ENCODE measurements around the gene LRMDA. TPM values are rescaled to one million over a fixed set of nuclear protein-coding genes. Genes with fewer than 3 reads are reported as not detected.

Gene LRMDA
- total RNA-seq, 1 experiment from 2014 or later, result not detected

DNA sequence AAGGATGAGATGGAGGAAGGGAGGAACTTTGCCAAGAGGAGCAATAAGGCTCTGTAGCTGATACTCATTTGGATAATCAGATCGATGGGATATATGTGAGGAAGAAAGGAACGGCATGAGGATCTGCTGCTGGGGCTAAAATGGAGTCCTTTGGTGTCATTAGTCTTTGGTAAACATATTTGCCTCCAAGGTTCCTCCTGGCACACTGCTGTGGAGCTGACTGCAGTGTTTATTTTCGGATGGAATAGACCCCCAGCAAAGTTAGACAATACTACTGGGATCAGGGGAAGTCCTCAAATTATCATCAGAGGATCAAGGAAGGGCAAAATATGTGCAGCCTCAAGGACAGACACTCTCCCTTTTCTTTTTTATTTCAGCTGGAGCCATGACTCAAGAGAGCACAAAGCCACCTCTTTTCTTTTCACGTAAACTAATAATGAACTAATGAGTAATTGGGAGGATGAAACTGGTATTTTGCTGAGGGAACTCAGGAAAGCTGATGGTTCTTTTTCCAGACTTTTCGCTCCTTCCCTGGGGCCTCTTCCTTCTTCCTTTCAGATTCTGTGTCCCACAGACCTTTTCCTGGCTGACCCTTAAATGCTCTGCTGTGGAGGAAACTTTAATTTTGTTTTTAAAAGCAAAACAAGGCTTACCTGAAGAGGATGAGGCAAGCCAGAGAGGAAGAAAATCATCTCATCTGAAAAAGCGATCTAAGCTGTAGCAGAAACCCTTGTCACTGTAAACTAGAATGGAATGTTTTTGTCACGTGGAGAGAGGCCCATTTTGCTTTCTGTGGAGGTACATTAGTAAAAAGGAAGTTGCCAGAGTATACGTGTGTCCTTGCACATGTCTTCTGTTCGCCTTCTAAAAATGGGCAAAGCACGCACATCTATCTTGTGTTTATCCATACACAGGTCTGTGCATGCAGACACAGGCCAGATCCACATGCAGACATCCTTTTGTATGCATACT lies 33.3 kb downstream of the LRMDA start:
- in situ Hi-C loops (cut with HindIII; ENCODE audit: low sequenced_read_pairs), result no loop called here
- DNase-seq (ENCODE audit: low spot score), result no peak

DNA sequence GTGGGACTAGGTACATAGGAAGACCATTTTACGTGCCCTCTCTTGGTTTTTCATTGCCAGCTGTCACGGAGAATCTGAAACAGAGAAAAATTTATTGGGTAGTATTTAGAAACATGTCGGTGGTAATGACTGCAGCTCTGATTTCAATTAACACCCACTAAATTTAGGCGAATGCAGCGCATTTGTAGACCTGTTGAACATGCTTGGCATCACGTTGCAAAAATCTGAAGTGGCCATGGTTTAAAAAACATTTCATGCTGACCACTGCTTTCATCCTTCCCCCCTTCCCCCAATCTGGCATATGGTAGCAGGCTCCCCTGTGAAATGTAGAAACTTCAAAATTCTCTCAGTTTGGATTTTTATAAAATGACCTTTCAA lies 34.0 kb downstream of the LRMDA start:
- no peak for DNase-seq (ENCODE audit: low spot score)

DNA sequence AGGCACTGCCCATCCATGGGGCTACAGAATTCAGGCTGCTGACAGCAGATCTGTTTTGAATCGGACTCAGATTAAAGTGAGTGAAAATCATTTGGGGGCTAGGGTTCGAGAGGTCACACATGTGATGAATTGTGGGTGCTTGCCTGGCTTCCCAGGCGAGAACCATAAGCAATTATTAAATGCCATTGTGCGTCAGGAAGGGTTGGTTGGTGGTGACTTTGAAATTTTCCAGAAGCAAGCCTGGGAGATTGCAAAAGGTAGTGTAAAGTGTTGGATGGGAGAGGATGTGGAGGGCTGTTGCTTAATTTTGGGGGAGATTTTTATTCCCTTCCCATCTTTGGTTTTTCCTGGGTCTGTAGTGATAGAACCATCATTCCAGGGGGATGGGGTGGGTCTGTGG lies 34.6 kb downstream of the LRMDA start:
- no peak for DNase-seq (ENCODE audit: low spot score)
- in situ Hi-C loops (cut with HindIII; ENCODE audit: low sequenced_read_pairs), result no loop called here

More for the DNA sequence above, 34.0 kb downstream of the LRMDA start:
- in situ Hi-C loops (cut with HindIII; ENCODE audit: low sequenced_read_pairs), result no loop called here

DNA sequence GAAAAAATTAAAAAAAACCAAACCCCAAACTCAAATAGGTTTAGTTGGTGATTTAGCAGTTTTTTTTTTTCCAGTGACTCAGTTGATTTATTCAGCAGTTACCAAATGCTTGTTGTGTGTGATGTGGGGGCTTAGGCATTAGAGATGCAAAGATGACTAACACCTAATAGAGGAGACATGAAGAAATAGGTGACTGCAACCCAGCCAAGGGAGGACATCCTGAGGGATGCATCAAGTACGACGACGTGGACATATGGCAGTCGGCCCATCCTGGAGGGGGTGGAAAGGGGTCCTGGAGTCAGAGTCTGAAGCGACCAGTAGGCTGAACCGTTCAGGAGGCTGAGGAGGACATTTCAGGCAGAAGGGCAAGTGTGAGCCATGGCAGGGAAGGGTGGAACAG lies 35.5 kb downstream of the LRMDA start:
- no peak for DNase-seq (ENCODE audit: low spot score)
- in situ Hi-C loops (cut with HindIII; ENCODE audit: low sequenced_read_pairs), result no loop called here

DNA sequence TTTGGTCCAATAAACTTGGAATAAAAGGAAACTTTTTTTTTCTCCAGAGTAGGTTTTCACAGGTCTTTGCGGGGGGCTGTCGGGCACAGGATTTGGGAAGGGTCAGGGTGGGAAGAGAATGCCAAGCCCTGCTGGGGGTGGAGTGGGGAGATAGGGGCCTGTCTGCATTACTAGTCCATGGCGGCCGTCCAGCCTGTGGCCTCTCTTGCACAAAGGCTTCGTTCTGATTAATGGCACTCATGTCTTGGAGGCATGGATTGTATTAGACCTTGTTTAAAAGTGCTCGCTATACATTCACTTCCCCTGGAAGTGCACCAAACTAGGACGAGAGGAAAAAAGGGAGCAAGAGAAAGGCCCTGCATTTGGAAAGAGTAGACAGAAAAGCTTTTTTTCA lies 37.2 kb downstream of the LRMDA start:
- no peak for DNase-seq (ENCODE audit: low spot score)
- in situ Hi-C loops (cut with HindIII; ENCODE audit: low sequenced_read_pairs), result no loop called here

DNA sequence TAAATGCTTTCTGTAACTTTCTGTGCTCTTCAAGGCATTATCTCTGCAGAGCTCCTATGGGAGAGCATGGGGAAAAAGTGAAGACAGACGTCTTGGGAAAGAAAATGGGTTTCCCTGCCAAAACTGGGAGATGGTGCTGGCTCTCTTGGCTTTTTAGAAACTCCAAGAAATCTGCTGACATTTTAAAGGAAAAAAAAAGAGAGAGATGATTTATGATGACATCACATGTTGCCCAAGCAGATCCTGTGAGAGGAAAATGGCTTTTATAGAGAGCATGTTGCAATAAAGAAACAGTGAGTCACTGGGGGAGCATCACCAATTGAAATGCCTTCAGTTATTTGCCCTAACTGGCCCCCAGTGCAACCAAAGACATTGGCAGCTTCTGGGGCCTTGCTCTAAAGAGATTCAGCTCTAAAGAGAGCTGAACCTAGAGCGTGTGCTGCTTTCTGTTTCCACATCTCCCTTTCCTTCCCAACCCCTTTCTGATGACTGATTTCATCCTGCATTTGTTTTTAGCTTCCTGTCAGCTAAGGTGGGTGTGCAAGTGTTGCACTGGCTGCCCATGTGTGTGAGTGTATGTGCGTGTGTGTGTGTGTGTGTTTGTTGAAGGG lies 37.7 kb downstream of the LRMDA start:
- no peak for DNase-seq (ENCODE audit: low spot score)
- in situ Hi-C loops (cut with HindIII; ENCODE audit: low sequenced_read_pairs), result no loop called here

DNA sequence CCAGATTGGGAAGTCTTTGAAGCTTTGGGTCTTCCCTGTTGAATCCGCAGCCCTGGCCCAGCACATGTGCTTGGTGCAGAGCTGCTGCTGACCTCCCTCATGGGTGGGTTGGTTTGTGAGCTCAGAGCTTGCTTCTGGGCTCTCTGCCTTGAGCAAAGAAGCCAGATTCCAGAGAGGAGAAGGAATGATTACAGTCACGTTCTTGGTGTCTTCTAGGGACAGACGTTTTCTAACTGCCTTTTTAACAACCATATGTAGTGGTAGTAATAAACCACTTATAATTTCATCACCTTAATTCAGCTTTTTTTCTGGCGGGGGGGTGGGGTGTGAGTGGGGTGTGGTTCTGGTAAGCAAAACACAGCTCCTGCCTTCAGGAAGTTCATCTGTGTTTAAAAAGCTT lies 39.5 kb downstream of the LRMDA start:
- in situ Hi-C loops (cut with HindIII; ENCODE audit: low sequenced_read_pairs), result no loop called here

DNA sequence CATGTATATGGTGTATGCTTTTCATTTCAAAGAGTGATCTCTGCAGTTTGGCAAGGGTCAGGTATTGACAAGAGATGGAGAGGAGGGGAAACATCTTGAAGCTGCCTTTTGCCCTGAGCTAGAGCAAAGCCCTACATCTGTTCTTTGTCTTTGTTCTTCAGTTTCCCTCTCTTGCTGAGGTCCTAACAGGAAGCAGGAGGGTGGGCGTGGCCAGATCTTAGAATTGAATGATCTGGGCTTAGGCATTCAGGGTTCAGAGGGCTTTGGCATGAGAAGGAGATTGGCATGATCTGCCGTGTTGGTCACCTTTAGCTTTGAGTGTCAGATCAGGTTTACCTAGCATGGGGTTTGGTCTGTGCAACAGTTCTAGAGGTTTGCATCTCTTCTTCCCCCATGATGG lies 41.3 kb downstream of the LRMDA start:
- no peak for DNase-seq (ENCODE audit: low spot score)

More for the DNA sequence above, 39.5 kb downstream of the LRMDA start:
- DNase-seq (ENCODE audit: low spot score), result no peak

DNA sequence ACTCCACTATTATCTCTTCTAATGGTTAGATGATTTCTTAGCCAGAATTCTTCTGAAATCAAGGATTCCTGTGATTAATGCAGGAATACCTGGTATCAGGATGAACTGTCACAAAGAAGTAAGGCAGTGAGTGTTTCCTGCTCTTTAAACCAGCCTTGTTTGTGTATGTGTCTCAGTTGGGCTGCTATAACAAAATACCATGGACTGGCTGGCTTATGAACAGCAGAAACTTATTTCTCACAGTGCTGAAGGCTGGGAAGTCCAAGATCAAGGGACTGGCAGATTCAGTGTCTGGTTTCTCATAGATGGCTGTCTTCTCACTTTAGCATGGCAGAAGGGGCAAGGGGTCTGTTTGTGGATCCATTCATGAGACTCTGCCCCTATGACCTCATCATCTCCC lies 42.7 kb downstream of the LRMDA start:
- in situ Hi-C loops (cut with HindIII; ENCODE audit: low sequenced_read_pairs), result no loop called here
- DNase-seq (ENCODE audit: low spot score), result no peak

More for the DNA sequence above, 41.3 kb downstream of the LRMDA start:
- in situ Hi-C loops (cut with HindIII; ENCODE audit: low sequenced_read_pairs), result no loop called here

DNA sequence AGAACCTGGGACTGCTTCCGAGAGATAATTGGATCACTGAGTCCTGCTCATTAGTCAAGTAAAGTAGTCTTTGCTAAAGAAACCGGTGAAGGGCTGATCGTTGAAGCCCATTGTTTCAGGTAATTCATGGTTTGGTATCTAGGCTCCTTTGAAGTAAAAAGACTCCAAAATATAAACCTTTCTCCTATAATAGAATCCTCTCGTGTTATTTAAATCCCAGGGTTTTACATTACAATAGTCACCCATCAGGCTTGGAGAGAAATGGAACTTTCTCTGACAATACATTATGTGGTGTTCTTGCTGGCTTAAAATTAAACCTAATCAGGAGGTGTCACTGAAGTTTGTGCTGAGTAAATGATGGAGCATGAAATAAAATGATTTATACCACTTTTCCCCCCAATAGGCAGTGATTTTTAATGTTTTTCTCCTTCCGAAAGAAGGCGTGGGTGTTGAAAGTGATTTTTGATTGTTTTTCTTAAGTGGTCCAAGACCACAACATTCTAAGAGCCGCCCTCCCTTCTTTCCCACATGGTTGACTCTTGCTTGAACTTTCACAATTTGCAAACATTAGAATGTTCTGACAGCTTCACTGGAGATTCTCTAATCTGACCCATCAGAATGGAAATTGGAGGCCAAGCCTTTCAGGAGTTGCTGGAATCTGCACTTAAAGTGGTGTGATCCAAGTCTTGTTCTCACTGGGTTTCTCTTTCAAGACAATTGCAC lies 44.2 kb downstream of the LRMDA start:
- no peak for DNase-seq (ENCODE audit: low spot score)
- in situ Hi-C loops (cut with HindIII; ENCODE audit: low sequenced_read_pairs), result no loop called here

DNA sequence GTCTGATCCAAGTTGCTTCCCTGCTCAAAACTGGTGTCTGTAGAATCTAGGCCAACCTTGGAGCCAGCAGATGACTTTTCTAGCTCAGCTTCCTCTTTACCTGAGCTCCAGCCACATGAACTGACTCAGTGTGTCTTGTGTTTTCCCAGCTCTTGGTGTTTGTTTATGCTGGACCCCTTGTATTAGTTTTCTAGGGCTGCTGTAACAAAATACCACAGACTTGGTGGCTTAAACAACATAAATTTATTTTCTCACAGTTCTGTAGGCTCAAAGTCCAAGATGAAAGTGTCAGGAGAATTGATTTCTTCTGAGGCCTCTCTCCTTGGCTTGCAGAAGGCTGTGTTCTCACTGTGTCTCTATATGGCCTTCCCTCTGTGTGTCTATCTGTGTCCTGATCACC lies 45.1 kb downstream of the LRMDA start:
- in situ Hi-C loops (cut with HindIII; ENCODE audit: low sequenced_read_pairs), result no loop called here
- DNase-seq (ENCODE audit: low spot score), result no peak

DNA sequence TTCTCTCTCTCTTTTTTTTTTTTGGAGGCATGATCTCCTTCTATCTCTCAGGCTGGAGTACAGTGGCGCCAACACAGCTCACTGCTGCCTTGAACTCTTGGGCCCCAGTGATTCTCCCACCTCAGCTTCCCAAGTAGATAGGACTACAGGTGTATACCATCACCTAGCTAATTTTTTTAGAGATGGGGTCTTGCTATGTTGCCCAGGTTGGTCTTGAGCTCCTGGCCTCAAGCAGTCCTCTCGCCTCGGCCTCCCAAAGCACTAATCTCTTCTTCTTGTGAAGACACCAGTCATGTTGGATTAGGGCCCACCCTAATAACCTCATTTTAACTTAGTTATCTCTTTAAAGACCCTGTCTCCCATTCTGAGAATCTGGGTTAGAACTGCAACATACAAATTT lies 45.6 kb downstream of the LRMDA start:
- no peak for DNase-seq (ENCODE audit: low spot score)
- in situ Hi-C loops (cut with HindIII; ENCODE audit: low sequenced_read_pairs), result no loop called here

DNA sequence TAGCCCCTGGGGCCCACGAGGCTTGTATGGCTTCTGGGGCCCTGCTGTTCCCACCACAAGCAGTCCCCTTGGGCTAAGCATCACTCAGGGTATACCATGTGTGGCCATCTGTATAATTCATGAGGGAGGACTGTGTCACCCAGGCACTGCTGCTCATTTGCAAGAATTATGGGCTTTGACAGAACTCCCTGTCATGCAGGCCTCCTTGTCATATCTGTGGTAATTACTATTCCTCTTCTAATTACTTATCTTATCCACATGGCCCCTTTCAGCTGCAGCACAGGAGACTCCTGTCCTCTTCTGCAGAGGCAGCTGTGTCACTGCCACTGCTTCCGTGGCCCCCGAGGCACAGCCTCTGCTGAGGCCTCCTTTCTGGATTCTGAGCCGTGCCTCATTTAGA lies 46.3 kb downstream of the LRMDA start:
- DNase-seq (ENCODE audit: low spot score), result no peak
- in situ Hi-C loops (cut with HindIII; ENCODE audit: low sequenced_read_pairs), result no loop called here

DNA sequence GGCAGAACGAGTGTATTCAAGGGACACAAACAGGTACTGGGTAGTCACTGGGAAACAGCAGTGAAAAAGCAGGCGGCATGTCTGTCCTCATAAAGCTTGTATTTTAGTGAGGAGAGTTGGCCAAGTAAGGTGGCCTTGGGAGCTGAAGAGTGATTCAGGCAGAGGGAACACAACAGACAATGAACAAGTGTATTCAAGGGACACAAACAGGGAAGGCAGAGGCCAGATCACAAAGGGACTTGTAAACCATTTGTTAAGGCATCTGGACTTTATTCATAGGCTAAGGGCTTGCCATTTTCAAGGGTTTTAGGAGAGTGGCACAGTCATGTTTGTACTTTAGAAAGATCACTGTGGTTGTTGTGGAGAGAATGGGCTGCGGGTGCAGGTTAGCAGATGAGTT lies 49.0 kb downstream of the LRMDA start:
- no peak for DNase-seq (ENCODE audit: low spot score)

DNA sequence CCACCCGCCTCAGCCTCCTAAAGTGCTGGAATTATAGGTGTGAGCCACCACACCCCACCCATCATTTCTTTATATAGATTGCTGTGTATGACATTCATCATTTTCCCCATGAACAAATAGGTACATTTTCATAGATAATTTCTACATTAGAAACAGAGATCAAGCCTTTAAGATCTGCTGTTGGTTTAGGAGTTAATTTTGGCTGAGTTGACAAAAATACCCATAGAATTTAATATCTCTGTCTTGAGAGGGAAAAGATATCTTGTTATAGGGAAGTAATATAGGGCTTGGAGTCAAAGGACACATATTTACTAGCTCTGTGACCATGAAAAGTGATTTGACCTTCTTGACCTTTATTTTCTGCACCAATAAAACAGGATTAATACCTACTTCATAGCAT lies 51.8 kb downstream of the LRMDA start:
- no peak for DNase-seq (ENCODE audit: low spot score)
- in situ Hi-C loops (cut with HindIII; ENCODE audit: low sequenced_read_pairs), result no loop called here

More for the DNA sequence above, 49.0 kb downstream of the LRMDA start:
- in situ Hi-C loops (cut with HindIII; ENCODE audit: low sequenced_read_pairs), result no loop called here

DNA sequence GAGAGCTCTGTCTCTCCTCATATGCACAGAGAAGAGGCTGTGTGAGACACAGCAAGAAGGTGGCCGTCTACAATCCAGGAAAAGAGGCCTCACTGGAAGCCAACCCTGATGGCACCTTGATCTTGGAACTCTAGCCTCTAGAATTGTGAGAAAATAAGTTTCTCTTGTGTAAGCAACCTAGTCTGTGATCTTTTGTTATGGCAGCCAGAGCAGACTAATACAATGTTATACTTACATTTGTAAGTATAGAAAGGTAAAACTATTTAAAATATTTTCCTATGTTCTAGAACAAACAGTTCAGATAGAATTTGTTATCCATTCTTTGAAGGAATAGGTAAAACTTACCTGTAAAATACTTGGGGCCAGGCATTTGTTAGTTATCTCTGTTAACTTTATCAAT lies 53.3 kb downstream of the LRMDA start:
- no peak for DNase-seq (ENCODE audit: low spot score)
- in situ Hi-C loops (cut with HindIII; ENCODE audit: low sequenced_read_pairs), result no loop called here

DNA sequence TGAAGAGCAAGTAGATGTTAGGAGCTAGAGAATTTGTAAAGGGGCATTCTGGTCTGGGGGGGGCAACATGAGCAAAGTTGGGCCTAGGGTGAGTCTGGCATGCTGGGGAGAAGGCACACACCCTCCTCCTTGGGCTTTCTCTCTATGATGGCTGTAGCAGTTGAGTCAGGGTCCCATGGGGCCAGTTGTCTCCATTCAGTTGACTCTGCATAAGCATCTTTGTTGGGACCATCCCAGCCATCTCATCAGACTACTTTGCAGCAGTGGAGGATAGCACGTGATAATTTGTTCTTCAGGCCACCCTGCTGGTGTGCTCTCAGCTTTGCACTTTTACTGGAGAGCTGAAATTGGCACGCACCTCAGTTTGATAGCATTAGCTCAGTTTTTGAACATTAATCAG lies 55.2 kb downstream of the LRMDA start:
- no peak for DNase-seq (ENCODE audit: low spot score)
- in situ Hi-C loops (cut with HindIII; ENCODE audit: low sequenced_read_pairs), result no loop called here

DNA sequence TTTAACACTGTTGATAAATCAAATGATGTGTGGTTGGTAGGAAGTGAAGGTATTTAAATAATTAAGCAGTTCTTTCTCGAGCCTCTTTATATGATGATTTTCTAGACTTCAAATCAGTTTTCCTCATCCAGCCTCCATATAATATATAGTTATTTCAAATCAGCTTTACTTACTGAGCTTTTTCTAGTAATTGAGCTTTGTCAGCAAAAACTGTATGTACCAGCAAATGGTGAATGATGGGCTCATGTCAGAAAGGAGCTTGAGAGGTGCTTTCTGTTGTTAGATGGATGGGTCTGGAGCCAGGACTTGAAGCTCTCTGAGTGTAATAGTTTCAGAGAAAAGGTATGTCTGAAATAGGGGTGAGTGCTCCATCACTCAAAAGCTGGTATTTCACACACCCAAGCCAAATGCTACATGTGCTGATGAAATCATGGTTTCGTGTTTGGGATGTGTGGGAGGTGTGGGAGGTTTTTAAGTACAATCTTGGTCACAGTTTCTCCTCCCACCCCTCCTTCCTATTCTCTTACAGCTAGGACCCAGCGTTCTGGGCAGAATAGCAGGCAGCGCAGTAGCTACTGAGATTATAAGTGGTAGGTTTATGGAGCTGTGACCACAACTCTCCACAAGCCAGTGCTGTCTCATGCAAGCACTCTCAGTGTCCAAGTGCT lies 55.8 kb downstream of the LRMDA start:
- in situ Hi-C loops (cut with HindIII; ENCODE audit: low sequenced_read_pairs), result no loop called here
- no peak for DNase-seq (ENCODE audit: low spot score)

DNA sequence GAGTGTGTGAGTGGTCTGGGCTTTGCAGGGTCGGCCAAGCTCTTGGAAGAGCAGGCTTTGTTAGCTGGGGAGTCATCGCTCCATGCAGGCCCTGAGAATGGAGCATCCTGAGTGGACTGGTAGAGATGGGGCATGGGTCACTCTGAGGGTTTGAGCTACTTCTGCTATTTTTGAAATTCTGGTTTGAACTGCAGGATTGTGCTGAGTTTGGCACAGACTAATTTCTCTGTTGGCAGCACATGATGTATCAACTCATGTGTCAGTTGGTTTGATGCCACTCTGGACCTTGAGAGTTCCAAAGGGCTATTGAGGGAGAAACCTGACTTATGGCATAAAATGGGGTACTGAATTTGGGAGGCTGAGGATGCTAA lies 56.3 kb downstream of the LRMDA start:
- in situ Hi-C loops (cut with HindIII; ENCODE audit: low sequenced_read_pairs), result no loop called here

More for the DNA sequence above, 56.3 kb downstream of the LRMDA start:
- no peak for DNase-seq (ENCODE audit: low spot score)
